ENCODE results near the gene TSFM.
"Not testable (repeated sequence)": the region's sequence is repeated elsewhere in the genome, so short reads cannot be mapped to it uniquely, and the experiment has no call there.

The TSFM gene

GRCh38 chr12:57816001-57816854 is 33.6 kb downstream of the TSFM start:
- no peak for DNase-seq

DNA sequence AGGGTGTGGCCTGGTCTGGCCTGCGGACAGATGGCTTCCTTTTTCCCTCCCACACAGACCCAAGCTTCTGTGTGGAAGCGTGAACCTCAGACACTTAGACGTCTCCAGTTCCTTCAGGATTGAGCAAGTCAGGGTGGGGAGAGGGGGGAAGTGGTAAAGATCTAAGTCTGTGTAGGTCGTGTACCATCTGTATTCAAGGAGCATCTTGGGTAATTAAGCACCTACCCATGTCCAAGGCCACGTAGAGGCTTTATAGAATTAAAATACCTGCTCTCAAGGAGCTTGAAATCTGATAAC is 34.2 kb downstream of the TSFM start:
- no peak for DNase-seq

GRCh38 chr12:57817261-57817989 is 34.8 kb downstream of the TSFM start:
- DNase-seq: no peak

- not testable (repeated sequence) for DNase-seq
These were observed 35.4 kb downstream of the TSFM start for GRCh38 chr12:57817990-57818331.

GRCh38 chr12:57820119-57820518 is 37.5 kb downstream of the TSFM start:
- not testable (repeated sequence) for DNase-seq

DNA sequence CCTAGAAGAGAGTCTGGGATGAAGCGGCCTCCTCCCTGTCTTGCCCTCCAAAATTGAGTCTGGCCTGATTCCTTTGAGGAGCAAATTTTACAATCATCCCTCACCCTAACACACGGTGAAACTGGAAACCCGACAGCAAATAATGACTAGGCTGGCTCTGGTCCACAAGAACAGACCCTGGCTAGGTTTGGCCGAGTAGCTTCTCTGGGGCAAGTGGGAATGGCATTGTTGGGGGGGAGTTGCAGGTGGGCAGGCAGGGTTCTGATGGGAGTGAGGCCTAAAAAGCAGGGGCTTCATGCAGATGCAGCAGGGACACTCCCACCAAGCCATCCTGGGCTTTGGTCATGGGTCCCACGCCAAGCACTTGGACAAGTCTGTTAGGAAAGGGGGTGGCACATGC is 38.4 kb downstream of the TSFM start:
- not testable (repeated sequence) for DNase-seq

GRCh38 chr12:57821474-57822214 is 39.1 kb downstream of the TSFM start:
- no peak for DNase-seq

- no peak for DNase-seq
These were observed 40.0 kb downstream of the TSFM start for GRCh38 chr12:57822392-57823130.

- DNase-seq: no peak
These were observed 40.7 kb downstream of the TSFM start for GRCh38 chr12:57823131-57823907.

DNA sequence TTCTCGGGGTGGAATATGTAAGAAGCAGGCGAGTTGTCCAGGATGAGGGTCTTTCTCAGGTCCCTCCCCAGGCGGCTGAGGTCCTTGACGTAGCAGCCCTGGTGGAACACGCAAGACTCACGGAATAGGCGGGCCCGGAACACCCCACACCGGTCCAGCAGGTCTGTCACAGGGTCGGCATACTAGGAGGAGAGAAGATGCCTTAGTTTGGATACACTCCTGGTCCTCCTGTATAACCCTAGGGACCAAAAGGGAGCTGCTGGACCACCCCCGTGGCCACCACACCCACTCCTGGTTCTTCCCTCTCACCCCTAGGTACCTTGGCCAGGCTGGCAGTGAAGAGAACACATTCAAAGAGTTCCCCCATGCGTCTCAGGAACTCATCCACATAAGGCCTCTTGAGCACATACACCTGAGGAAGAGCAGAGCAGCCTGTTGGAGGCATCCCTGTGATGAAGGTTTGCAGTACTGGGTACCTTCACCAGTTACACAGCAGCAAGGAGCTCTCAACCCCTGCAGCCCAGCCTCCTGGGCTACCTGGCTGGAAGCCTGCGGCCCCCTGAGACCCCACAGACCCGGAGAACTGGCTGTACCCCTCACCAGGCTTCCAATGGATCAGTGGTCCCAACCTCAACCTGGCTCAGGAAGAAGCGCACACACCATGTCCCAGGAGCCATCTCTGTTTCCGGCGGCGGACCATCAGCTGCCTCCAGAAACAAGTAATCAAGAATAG is 41.5 kb downstream of the TSFM start:
- no peak for DNase-seq

DNA sequence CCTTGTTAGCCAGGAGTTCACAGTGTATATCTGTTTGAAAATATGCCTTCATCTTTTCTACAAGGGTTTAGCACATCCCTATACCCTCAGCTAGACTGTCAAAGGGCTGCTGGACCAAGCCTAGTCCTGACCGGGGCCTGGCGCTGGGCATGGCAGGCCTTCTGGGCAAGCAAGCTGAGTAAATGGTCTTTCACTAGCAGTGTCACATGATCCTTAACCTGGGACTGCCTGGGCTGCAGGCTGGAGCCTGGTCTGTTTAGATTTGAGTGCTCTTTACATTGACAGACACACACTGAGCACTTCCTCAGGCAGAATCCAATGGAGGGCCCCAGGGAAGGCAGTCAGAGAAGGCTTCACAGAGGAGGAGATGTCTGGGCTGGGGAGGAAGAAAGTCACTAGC is 42.9 kb downstream of the TSFM start:
- DNase-seq: no peak

GRCh38 chr12:57826400-57826799 is 43.8 kb downstream of the TSFM start:
- no peak for DNase-seq

GRCh38 chr12:57826966-57827365 is 44.4 kb downstream of the TSFM start:
- no peak for DNase-seq

- no peak for DNase-seq
These were observed 46.6 kb downstream of the TSFM start for GRCh38 chr12:57829025-57829777.

DNA sequence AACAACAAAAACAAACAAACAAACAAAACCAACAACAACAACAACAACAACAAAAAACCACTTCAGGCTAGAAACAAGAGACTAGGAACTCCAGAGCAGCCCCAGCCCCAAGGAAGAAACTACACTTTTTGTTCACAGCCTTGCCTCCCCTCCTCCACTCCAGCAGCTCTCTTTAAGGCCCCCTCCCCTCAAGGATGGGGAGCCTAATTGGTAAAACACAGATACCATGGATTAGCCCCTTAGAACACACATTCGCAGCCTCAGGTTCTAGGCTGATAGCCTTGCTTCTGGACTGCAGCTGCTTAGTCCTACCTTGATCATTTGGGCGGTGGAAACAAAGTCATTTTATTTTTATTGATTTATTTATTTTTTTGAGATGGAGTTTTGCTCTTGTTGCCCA is 47.8 kb downstream of the TSFM start:
- no peak for DNase-seq

- DNase-seq: no peak
These were observed 50.4 kb downstream of the TSFM start for GRCh38 chr12:57832966-57833365.

DNA sequence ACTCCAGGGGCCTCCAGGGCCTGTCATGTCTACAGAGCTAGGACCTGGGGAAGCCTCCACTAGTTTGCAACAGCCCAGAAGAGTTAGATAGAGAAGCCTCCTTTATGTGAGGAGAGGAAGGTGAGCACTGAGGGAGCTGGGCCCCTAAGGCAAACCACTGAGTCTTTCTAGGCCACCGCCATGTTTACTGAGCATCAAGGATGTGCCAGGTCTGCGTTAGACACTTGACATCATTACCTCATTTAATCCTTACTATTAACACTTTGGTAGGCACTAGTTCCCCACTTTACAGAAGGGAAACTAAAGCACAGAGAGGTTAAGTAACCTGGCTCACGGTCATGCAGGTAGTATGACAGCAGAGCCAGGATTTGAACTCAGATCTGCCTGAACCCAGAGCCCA is 51.1 kb downstream of the TSFM start:
- DNase-seq: no peak

- no peak for DNase-seq
These were observed 51.7 kb downstream of the TSFM start for GRCh38 chr12:57834086-57834876.

- no peak for DNase-seq
These were observed 53.0 kb downstream of the TSFM start for GRCh38 chr12:57835366-57836288.

Data from right hindlimb (tissue), 1 donor.